GM18511 (cell line): ENCODE measurements around the gene DACH1.
"Not testable (repeated sequence)": the region's sequence is repeated elsewhere in the genome, so short reads cannot be mapped to it uniquely, and the experiment has no call there.

Source experiments
- ATAC-seq: cut with Tn5 transposase; IDR thresholded peaks from one replicate; pipeline ENCODE4 v1.9.1; 2021; ENCODE audit warnings: mild to moderate bottlenecking, moderate library complexity; ENCODE audit not compliant: unreplicated experiment

The DACH1 gene

DNA sequence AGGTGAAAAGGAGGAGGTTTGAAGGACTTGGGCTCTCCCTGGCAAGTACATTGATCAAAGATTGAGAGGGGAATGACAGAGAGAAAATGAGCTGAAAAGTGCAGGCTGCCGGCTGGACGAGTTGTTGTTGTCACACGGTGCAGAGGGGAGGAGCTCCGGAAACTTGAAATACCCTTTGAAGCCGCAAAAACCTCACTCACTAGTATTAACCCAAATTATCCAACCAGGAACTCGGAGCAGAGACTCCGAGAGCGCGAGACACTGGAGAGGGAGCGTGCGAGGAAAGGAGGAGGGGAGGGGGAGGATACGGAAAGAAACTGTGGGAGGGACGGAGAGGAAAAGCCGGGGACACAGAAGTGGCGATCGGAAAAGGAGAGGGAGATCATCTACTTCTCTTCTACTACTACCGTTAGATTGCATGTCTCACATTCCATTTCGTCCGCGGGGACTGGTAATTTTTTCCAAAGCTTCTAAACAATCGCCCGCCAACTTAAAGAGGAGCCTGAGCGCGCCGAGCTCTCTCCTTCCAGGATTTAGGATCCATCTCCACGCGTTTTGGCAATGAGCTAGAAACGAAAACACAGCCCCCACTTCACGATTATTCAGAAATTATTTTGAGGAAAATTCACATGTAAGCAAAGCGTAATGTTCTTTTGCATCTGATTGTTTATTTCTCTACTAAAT, at the start of gene DACH1:
DACH1 (minus strand) TSS at position 74 of the 684 bp plus-strand sequence.
- peak; percentile 66 for ATAC-seq

DNA sequence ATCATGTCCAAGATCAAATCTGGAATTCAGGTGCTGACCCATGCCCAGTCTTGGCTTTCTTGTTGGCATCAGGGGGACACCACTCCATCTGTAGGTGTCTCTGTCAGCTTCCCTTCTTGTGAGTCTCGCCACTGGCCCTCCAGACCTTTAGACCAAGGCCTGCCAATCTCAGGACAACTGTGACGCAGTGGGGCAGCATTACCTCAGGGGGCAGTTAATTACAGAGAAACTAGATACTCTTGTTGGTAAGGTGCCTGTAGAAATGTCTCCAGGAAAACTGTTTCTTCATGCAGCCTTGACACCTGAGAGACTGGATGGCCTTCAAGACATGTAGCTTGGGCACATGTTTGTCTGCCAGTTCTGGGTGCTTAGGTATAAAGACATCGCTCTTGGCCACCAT, 46.7 kb upstream of the DACH1 start:
- no peak for ATAC-seq

DNA sequence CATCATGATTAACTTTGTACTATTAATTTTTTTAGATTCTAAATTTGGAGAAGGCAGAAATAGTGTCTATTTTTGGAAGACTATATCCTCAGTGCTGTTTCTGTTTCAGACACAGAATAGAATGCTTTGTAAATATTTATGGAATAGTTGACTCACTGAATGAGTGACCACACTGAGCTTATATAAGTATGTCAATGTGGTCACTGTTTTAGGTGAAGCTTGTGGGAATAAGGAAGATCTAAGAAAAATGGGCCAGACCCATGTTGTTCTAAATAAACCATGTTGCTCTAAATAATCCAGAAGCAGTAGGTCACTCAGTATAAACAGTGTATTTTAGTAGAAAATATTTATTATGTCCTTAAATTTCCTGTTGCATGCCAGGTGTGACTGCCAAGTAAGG, 45.5 kb upstream of the DACH1 start:
- no peak for ATAC-seq

DNA sequence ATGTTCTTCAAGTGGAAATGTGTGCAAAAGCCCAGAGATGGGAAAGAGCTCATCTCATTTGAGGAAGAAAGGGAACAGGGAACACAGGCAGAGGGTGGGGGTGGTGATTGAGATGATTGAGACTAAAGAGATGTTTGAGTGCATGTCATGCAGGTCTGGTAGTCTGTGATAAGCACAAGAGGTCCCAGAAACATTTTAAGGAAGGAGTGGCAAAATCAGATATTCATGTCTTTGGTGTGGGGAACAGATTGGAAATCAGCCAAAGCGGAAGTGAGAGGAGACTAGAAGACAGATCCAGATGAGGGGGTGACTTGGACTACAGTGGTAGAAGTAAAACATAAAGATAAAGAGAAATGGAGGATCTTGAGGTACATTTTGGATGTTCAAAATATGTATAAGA, 39.4 kb upstream of the DACH1 start:
- no peak for ATAC-seq

DNA sequence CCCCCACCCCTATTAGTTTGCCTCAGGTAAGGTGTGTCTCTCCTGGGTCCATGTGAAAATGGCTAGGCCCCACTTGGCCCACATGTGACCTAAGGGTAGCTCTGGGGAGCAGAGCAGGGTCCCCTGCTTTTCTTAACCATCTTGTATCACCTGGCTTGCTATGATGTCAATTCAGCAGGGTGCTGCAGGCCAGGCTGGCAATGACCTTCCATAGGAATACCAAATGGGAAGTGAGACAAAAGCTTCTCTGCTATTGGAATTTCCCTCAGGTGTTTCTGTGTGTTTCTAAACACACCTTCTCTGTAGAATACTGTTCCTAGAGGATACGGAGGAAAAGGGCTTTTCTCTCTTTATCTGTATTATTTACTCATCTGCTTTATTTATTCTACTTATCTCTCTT, 35.7 kb upstream of the DACH1 start:
- ATAC-seq, result no peak

DNA sequence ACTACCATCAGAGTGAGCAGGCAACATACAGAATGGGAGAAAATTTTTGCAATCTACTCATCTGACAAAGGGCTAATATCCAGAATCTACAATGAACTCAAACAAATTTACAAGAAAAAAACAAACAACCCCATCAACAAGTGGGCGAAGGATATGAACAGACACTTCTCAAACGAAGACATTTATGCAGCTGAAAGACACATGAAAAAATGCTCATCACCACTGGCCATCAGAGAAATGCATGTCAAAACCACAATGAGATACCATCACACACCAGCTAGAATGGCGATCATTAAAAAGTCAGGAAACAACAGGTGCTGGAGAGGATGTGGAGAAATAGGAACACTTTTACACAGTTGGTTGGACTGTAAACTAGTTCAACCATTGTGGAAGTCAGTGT, 26.5 kb upstream of the DACH1 start:
- not testable (repeated sequence) for ATAC-seq

DNA sequence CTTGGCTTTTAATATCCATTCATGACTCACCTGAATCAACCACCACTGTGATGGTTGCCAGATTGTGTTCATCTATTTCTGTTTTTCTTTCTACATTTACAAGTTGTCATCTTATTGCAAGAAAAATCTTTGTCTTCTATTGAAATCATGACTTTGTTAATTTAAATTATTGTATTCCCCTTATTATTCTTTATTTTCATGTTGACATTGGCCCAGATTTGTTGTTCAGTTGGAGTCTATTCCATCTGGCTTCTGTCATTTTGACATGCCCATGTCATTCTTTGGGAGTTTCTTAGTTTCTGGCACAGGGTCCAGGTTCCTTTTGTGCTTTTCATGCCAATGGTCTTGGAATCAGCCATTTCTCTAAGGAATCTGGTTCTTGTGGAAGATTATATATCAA, 19.9 kb upstream of the DACH1 start:
- ATAC-seq, result no peak

DNA sequence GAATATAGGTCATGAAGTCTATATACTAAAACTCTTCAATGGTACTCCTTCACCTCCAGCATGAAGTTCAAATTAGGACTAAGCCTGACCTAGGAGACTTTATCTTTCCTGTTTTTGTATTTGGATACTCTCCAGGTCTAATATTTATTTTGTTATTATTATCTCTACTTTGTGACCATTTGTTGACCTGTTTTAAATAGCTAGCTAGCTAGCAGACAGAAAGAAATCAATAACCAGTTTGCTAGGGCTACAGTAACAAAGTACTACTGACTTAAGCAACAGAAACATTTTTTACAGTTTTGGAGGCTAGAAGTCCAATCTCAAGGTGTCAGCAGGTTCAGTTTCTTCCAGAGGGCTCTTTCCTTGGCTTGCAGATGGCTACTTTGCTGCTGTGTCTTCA, 15.1 kb upstream of the DACH1 start:
- no peak for ATAC-seq

DNA sequence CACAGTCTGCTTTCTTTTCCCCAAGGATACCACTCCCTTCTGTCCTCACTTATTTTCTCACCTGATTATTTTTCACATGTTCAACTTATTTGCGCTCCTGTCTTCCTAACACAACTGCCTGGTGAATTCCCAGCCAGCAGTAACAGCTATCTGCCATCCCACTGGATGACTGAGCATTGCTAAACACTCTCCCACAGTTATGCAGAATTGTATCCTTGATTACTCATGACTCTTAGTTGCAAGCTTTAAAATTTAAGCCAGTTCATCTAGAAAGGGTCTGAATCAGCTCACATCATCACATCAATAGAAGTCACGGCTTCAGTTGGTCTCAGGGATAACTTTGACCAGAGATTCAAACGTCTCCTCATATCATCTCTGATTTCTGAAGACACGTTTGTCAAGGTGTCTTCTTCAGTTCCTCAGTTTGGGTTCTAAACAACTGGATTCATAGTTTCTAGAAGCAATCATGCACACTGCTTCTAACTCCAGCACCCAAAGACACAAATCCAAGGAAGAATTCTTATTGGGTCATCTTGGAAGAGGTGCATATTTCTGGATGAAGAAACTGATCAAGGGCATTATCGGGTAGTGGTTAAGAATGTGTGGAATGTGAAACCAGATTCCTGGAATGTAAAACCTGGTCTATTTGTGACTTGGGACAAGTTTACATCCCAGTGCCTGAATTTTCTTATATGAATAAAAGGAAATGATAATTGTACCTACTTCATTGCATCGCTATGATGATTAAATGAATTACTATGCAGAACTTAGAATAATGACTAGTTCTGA, 13.9 kb upstream of the DACH1 start:
- no peak for ATAC-seq

DNA sequence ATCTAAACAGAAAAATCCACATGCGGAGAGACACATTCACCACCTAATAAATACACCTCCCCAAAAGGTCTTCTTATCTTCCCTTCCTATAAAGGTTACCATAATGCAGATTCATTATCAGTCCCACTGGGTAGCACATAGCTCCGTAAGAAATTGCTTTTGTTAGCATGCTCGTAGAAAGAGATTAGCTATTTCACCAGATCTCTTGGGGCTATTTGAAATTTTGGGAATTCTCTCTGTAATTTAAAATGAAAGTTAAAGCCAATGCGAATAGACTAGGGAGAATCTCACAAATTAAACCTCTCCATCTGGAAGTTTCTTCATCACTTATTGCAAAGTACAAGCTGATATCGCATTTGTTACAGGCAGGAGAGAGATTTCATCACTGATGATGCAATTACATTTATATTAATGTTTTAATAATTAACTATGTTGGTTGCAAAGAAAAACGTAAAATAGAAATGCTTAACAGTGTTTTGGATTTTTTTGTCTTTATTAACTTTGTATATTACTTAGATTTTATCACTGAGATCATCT, 12.9 kb upstream of the DACH1 start:
- no peak for ATAC-seq

DNA sequence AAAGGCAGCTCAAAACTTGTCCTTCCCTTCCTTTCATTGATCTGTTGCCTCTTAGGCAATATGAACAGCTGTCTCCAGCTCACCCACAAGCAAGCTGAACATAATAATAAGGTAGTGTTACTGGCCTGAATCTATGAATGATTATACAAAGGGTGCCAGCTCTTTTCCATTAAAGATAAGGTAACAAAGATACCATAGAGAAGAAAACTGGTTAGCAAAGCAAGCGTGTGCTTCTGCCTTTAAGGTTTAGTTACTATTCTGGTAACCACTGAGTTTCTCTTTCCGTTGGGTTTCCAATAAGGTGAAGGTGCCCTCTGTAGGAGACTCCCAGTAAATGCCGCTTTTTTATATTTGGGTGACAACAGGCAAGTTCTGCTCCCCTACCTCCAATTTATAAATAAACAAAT, 12.1 kb upstream of the DACH1 start:
- ATAC-seq, result peak; percentile 97

DNA sequence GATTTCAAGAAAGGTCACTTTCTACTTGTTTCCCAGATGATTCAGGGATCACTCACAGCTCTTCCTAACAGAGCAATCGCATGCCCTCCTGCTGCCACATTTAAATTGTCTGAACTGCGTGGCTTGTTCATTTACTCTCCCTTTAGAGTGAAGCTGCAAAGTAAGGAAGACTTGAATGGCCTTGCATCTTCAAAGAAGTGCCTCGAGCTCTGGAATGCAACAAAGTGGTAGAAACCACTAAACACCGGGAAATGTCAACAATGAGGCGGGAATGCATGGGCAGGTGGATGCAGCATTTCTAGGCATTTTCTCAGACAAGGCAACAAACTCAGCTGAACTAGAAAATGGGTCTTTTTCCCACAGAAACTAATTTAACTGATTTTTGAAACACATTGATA, 10.3 kb upstream of the DACH1 start:
- ATAC-seq, result no peak

DNA sequence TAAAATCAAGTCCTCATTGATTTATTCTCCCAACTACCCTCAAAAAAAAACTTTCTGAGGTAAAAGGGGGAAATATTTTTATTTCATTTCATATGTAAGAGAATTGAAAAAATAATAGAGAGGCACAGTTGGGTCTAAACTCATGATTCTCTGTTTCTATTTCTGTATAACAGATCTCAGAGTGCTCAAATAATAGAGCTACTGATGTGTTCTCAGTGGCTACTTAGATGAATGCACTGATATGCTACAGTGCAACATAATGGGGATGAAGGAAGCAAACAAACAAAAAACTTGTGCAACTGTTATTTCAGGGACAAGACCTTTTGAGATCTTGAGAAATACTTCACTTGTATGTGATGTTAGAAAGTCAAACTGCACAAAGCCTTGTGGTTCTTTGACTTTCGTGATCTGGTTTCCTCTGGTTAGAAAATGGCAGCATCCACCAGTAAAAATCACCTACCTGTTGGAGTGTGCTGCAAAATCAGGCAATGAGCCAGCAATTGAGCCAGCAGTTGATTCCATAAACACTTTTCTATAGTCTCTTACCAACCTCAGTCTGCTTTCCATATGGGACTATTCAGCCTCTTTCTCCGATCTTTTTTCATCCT, 9.7 kb upstream of the DACH1 start:
- ATAC-seq, result no peak

DNA sequence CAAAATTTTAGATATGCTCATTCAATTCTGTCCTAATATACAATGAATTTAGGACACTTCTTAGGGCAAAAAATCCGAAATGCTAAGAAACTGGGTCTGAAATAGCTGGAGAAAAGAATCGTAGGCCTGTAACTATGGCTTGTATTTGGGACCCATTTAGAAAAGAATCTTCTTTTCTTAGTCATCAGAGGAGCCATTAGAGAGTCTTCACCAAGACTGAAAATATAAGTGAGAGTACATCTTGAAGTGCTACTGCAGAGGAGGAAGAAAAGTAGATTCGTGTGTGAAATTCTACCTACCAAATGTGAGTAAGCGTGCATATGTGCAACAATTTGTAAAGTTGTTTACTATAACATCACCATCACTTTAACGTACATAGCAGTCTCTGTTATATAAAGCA, 8.8 kb upstream of the DACH1 start:
- ATAC-seq, result no peak

DNA sequence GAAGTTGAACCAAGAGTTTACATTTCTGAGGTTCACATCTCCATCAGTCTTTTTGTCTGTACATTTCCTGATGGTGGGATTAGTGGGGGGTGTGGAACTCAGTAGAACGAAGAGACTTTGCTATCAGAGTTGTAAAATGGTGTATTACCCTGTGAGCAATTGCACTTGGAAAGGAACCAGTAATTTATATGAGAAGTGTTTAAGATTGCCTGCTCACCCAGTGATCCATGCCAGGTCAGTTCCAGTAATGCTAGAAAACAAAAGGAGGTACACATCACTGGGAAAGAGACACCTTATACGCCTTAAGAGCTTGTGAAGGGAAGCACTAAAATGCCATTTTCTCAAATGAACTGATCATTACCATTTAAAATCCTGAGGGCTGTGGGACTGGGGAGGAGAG, 7.5 kb upstream of the DACH1 start:
- ATAC-seq, result no peak

DNA sequence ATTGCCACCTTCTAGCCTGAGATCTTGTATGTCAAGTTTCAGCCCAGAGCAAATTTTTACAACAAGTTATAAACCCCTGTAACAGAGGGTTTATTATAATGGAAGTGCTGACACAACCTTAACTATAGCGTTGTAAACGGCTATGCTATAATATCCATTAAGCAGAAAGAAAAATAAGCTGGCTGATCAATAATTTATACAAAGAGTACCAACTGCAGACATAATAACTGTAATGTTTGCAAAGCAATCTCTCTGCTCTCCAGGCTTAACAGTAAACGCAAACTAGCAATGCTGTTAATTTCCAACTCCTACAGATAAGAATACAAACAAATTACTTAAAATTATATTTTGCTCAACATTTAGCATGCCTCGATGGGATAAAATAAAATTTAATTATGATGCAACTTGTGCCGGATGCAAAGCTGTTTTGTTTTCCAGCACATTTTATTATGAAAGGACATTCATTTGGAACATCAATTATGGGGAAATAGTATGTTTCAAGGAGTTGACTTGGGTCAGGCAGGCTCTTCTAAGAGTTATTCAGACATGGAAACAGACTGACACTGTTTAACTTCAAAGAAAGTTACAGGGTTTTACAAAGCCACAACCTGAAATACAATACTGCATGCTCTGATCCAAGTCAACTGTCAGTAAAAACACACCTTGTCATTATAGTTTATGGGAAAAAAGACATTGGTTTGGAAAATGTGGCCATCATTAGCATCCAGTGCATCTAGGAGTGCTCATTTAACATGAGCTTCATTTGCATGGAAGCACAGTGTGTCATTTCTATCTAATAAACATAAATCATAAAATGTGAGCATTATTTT, 6.6 kb upstream of the DACH1 start:
- no peak for ATAC-seq

DNA sequence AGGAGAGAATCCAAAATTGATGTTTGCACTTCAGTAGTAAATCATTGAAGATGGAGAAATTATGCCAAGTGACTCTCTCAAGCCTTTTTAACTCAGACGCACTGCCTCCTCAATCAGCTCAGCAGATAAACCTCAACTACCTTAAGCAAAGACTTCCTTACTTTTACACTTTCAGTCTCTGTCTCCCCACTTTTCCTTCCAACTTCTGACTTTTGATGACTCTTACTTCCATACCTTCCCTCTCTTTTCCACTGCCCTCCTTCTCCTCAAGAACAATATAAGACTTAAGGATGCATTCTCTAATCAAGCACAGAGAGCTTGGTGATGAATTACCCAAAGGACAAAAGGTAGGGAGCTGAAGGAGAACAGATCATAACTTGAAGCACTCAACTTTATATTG, 4.8 kb upstream of the DACH1 start:
- ATAC-seq, result no peak

DNA sequence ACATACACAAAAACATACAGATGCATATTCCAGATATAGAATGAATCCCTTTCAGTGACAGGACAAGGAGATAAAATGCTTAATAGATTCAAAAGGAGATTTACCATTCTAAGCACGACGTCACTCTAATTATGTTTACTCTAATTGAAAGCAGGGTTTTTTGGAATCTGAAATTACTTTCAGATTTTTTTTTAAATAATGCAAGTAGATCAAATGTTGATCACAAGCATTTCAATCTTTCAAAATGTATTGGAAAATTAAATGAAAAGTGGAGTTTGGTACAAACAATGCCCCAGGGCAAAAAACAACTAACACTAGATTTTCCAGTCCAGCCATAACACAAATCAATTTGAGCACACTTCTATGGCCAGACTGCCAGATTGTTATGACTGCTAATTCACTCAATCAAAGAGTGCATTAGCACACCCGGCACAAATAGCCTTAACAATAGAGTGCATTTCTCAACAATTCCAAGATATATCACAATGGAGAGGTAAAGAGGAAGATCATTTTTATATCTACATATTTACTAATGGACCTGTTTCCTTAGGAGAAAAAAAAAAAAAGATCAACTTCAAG, 4.3 kb upstream of the DACH1 start:
- ATAC-seq, result no peak

DNA sequence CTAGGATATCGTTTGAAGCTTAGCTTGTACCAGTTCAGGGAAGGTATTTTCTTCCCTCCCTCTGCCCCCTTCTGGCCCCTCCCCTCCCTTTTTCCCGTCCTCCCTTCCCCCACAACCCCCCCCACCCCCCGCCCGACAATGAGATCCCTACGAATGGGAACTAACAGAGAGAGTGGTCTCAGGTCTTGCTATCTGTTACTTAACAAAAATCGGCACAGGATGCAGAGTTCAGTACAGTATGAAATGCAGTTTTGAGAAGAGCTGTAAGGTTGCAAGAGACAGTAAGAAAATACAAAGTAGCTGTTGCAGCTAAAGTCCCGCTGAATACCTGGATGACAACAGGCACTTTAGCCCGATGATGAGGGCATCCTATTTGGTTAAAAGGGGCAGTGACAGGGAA, 3.1 kb upstream of the DACH1 start:
- ATAC-seq, result no peak

DNA sequence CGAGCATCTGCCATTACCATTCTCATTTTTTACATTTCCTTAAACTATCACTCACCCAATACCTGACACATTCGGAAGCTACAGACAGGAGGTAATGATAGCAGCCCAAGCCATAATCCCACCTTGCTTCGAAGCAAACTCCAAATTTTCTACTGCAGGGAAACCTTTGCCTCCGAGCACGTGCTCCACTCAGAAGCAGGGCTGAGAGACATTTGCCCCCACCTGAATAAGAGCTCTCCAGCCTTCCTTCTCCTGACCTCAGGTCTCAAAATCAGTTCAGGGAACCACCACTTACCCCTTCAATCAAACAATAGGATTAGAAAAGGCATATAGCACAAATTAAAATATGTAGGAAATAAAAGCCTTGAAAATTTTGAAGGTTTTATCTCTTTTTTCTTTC, 2.3 kb upstream of the DACH1 start:
- ATAC-seq, result no peak
